NCI-H82 treated with DMSO at 0.1 percent for 48 hours (cell line): ENCODE measurements around the gene CTIF.

Experiments
- DNase-seq: peaks from one replicate; lab custom pipeline; 2025; ENCODE audit not compliant: unreplicated experiment; lab: John Stamatoyannopoulos, UW

CTIF gene

DNA sequence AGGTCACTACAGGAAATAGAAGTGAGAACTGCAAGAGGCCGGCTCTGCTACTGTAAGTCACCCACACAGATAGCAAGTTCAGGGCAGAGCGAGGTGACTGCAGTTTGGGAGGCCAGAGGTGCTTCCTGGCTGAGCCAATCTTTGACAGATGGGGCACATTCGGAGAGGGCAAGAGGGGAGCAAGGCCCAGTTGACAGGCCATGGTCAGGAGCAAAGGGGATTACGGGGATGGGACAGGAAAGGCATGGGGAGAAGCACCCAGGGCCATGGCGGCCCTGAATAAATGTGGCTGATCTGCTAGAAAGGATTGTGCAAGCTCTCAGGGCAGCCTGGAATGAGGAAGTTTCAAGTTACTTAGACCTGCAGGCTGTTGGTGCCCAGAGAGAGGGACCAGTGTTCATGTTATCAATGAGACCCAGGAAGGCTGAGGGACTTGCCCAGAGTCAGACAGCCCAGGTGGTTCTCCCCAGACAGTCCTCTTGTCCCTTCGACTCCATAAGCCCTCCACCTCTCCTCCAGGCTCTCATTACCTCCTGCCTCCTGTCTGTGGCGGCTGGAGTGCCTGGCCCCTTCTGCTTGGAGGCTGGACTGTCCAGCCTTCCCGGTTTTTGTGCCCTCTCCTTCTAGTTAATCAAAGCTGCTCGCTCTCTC, 123.3 kb downstream of the CTIF start:
- no peak for DNase-seq

DNA sequence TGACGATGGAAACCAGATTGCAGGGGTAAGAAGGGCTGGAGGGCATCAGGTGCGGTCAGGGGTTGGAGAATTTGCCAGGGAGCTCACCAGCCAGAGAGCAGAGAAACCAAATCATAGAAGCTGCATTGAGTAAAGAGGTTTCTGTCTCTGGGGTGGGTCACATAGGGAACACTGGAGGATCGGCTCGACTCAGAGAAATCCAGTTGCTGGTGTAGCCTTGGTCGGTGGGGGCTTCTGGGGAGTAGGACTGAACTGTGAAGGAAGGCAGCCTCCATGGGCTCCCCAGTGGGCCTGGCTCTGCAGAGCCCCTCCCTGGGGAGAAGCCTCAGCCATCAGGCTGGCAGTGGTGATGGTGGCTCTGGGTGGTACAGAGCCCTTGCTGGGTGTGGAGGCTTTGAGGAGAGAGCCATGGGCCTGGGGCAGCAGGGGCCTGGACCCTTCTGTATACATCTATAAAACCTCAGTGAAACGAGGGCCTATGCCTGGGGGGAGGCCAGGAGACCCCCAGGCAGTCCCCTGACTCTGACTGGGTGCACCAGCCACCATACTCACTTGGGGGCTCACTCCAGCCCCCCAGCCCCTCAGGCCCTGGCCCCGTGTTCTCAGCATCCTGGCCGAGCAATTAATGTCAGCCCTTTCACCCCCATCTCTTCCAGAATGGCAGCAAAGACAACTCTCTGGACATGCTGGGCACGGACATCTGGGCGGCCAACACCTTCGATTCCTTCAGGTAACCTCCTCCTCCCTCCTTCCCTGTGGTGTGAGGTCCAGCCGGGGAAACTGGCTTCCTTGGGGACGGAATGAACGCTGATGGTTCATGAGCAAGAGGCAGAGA, 124.5 kb downstream of the CTIF start:
- DNase-seq, result no peak

DNA sequence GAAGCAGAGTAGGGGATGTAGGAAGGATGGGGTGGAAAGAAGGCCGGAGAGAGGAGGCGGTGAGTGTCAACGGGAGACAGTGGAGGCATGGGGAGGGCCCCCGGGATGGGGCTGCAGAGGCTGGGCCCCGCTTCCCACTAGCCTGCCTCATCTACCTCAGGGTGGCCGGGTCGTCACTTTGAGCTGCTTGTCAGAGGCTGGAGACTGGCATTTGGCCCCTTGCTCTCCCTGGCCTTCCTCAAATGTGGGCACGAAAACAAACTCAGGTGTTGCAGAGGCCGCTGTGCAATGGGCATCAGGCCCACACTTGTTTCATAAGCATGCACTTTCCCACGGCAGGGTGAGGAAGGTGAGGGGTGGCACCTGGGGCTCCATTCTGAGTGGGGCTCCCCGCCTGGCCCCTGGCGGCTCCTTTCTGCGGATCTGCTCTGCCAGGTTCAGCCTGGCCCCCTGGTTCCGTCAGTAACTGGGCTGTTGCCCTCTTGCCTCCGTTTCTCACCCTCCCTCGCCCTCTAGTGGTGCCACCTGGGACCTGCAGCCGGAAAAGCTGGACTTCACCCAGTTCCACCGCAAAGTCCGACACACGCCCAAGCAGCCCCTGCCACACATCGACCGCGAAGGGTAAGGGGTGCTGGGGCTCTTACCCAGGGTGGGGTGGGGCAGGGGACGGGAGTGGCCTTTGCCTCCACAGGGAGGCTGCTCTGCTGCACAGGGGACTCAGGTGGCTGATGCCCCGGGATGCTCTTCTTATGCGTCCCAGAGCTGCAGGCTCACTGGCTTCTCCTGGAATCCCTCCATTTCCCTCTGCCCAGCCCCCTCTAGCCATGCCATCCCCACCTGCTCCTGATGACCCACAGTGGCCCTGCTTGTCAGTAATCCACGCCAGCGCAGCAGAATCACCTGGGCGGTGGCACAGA, 125.4 kb downstream of the CTIF start:
- DNase-seq, result no peak

DNA sequence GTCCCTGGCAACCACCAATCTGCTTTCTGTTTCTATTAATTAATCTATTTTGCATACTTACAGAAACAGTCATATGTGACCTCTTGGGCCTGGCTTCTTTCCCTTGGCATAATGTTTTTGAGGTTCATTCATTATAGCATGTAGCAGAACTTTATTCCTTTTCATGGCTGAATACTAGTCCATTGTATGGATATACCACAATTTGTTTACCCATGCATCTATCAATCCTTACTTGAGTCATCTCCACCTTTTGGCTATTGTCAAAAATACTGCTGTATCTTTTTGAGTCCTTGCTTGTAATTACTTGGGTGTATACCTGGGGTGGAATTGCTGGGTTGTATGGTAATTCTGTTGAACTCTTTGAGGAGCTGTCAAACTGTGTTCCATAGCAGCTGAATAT, 126.8 kb downstream of the CTIF start:
- no peak for DNase-seq

DNA sequence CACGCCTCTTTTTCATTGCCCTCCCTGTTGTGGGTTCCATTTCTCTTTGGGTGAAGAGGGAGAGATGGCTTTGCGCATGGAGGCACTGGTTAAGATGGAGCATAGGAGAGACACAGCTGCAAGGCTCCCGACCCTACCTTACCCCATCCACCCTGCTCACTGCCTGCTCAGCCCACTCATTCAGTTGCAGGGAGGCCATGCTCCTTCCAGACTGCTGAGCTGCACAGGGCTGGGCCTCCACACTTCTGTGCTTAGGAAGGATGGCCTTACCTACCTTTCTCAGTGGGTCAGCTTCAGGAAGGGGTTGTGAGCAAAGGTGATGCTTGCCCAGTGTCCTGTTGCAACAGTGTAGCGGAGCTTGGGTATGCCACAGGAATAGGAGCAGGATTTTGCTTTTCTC, 127.8 kb downstream of the CTIF start:
- DNase-seq, result no peak

DNA sequence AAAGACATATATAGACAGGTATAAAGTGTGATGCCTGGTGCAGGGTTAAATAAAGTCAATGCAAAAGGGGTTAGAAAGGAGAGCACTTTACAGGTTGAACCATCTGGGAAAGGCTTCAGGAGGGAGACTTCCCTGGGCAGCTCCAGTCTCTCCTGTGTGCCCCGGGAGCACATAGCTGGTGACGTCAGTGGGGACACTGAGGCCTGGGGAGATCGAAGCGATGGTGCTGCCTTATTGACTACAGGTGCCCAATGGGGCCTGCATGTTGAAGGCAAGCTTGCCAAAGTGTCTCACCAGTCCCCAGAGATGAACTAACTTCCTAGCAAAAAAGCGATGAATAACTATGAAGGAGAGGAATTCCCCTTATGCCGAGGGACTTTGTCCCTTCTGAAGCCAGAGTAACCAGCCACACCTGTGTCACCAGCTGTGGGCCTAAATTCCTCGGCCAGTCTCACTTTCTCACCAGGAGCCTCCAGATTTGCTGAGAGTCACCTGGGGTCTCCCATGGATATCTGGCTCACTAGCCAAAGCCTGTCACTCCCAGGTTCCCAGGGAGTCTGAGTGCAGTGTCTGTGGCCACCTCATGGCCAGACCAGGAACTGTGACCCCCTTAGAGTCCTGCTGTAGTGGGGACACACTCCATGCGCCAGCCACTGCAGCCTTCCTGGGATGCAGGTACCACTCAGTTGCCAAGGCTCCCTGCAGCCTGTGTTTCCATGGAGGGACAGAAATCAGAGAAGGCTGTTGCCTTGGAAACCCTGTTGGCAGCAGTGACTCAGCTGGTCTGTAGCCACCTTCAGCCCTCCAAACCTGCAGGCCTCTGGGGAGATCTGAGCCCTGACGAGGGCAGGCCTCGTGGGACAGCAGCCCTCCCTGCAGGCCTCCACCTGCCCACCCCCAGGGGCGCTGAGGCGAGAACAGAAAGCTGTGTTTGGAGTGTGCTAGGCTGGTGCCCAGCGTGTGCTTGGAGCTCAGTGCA, 128.7 kb downstream of the CTIF start:
- DNase-seq, result no peak

DNA sequence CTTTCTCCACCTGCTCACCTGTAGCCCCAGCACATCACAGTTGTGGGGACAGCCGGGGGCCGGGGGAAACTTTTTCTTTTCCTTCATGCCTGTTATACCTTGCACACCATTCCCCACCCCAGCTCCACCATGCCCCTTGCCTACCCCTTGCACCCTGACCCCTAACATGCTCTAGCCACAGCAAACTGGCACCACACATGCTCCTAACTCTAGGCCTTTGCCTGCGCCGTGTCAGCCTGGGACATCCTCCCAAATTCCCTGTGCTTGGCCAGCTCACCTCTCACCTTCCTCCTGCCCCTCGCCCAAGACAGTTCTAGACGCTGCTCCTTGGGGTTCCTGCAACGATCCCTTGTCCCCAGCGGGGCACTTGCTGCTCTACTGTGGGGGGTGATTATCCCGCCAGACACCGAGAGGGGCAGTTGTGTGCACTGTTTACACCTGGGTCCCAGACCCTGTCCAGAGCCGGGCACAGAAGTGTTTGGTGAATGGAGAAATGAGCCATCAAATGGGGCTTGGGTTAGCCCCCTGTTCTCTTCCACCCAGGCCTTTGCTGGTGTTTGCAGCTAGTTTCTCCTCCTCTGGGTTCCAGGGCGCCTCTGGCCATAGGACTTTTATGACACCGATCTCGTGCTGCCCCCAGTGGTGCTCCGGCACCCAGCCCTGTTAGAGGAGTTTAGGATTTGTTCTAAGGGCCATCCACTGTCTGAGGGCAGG, 129.8 kb downstream of the CTIF start:
- no peak for DNase-seq

DNA sequence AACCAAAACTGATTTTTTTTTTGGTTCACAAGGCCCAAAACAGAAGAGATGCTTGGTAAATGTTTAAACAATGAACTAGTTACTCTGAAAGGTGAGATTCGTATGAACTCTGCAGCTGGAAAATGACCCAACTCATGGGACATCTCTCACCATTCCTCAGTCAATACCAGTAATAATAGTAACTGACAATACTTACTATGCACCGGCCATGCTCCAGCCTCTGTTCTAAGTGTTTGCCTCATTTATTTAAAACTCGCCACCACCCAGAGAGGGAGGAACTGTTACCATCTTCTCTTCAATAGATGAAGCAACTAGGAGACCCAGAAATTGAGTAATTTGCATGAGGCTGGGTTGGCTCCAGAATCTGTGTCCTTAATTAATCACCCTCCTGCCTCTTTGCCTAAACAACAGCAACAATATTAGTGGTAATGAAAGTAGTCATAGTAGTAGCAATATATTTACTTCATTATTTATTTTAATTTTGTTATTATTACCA, 130.4 kb downstream of the CTIF start:
- DNase-seq, result no peak

DNA sequence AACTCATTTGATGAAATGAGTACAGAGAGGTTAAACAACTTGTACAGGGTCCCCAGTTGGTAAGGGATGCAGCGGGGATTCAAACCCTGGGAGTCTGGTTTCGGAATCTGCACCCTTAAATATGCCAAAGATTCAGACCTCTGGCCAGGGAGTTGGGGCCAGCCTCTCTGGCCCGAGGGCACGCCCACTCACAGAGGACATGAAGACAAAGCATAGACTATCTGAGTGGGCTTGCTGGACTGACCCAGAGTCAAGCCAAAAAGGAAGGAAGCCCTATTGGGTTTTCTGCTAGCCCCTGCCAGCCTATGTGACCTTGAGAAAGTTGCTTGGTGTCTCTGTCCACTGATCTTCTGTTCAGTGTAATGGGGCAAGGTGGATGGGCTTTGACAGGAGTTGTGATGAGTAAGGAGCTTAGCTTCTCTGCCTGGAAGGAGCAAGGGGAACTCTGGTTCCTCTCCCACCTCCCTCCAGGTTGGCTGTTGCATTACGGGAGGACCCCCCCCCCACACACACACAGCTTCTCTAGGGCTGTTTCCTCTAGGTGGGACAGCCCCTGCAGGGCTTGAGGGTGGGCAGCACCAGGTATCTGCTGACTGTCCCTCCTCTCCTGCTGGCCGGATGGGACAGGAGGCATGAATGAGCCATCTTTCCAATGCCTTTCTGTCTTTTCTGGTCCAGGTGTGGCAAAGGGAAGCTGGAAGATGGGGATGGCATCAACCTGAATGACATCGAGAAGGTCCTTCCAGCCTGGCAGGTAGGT, 131.3 kb downstream of the CTIF start:
- no peak for DNase-seq

DNA sequence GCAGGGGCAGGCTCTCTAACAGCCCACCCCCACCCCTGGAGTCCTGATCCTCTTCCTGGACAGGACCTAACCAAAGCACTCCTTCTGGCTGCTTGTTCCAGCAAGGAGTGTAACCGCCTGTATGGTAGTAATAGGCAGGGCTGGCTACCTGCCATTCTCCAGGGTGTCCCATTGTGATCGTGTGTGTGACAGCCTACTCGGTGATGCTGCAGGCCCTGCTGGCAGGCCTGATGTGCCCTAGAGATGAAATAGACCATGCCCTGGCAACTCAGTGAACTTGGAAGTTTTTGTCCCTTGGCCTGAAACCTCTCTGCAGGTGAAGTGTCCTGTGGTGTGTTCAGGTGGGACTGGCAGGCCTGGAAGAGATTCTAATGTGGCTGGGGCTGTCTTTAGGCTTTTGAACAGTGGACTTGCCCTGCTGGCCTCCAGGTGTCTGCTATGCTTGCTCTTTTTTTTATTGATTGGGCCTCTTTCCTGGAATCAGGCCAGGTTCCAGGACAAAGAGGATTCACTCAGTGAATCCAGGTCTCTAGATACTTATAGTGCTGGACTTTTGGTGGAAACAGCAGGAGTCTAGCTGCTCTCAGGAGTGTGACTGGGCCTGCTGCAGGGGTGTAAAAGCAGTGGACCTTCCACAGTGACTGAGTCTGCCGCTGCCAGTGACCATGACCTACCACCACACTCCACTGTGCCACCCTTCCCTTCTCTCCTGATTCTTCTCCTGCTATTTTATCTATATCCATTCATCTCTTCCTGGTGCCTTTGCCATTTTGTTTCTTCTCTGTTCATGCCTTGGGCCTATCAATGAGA, 132.1 kb downstream of the CTIF start:
- no peak for DNase-seq

DNA sequence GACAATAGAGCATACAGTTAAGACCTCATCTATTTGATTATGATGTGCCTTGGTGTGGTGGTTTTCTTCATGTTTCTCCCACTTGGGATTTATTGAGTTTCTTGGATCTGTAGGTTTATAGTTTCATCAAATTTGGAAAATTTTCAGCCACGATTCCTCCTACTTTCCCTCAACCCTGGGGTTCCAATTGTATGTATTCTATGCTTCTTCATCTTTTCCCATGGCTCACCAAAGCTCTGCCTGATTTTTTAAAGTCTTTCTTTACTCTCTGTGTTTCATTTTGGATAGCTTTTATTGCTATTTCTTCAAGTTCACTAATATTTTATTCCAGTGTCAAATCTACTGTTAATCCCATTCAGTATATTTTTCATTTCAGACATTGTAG, 132.7 kb downstream of the CTIF start:
- DNase-seq, result no peak

DNA sequence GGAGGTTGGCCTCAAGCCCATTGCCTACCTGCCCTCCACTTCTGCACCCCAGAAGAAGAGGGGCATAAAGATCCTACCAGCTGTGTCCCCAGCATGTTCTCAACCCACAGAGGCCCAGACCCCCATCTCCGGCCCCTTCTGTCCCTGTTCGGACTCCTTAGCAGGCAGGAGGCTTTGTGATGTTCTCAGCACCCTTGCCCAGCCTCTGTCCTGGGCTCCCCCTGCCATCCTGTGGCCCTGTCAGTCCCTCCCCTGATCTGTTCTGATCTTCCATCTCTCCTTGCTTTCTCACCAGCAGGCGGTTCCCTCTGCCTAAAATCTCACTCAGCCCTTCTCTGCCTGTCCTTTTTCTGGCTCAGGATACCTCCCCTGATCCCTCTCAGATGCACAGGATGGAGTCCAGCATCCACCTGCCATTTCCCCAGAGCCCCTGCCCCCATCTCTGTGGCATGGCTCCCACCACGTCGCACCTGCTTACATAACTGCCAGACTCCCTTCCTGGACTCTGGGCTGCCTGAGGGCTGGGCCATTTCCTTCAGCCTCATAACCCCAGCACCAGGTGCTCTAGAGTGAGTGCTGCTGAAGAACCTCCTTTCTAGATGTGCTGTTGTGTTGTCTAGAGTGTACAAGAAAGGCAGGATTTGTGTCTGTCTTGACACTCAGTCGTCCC, 134.0 kb downstream of the CTIF start:
- DNase-seq, result no peak

DNA sequence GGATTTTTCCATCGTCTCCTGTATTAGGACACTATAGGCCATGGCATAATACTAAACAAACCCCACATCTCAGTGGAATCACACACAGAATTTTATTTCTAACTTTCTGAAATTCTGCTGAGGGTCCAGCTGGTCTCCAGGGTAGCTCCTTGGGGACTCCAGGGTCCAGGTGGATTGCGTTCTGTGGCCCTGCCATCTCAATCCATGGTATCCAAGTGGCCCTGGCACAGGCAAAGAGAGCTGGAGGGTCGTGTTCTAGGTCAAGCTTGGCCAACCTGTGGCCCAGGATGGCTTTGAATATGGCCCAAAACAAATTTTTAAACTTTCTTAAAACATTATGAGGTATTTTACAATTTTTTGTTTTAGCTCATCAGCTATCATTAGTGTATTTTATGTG, 134.6 kb downstream of the CTIF start:
- no peak for DNase-seq

DNA sequence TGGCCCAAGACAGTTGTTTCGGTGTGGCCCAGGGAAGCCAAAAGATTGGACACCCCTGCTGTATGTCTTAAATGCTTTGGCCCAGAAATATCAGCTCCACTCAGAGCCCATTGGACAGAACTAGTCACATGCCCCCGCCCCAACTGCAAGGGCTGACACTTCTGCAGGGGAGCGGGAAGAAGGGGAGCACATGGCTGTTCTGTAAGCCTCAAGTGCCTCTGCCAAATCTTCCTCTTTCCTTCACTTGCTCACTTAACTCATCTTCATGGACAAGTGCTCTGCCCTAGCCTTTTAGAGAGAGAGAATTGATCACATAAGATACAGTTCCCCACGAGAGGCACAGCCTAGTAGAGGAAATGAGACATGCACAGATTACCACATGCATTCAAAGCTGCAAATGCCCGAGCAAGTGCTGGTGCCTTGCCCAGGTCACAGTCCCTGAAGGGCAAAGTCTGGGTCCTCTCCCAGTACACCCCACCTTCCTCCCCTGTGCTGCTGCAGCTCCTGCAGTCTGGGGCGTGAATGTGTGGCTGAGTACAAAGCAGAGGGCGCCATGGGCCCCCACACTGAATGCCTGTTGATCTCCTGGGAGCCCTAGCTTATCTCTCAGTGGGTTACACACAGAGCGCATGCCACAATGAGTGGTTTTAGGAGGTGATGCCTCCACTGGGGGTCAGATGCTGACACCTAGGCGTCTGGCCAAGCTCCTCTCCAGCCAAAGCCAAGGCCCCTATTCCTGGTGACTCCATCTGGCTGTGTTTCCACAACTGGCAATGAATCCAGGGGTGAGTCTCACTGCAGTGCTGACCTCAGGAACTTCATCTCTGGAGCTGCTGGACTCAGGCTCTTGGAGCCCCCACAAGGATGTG, 135.3 kb downstream of the CTIF start:
- no peak for DNase-seq

DNA sequence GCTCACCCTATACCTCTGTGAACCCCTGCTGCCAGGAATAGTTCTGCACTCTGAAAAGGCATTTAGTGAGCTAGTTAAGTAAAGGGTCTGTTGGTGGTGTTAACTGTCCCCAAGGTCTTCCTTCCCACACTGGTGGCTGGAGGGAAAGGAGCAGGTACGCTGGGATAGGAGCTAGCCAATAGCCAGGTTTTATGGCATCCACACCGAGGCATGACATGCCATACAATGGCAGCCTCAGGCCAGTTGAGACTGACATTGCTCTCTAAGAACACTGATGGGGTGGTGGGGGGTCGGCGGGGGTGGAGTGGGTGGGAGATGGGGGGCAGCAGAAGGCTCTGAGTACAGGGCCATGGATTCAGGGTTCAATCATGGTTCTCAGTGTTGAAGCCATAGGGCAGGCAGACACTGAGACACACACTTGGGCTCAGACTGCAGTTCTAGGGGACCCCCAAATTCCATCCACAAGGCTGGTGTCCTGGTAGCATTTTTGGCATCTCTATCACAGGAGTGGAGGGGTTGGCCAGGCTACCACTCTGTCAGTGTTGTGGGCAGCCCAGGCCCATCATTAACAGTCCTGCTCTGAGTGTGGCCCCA, 136.0 kb downstream of the CTIF start:
- DNase-seq, result no peak

DNA sequence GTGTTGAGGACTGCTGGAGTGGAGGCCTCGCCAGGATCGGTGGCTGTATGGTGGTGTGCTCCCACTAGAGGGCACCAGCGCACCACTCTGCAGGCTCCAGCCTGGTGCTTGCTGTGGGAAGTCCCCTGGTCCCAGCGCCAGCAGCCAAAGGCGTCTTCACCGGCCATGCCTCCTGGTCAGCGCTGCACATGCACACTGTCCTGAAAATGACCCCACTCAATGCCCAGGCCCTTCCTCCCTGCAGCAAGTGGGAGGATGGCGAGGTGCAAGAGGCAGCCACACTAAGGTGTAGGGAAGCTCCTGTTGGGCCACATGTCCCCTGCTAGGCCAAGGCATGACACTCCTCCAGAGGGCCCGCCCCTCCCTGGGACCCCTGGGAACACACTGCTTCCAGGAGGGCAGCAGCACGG, 136.5 kb downstream of the CTIF start:
- DNase-seq, result peak; percentile 19
